NCI-H526 (cell line): ENCODE data around the gene CWF19L2.
"Not testable (repeated sequence)": the region's sequence is repeated elsewhere in the genome, so short reads cannot be mapped to it uniquely, and the experiment has no call there.

Experiments
- DNase-seq, 2 experiments: peaks; one replicate each; lab custom pipeline; 2025; lab: John Stamatoyannopoulos, UW

The CWF19L2 gene

GRCh38 chr11:107438148-107438547 is 19.5 kb downstream of the CWF19L2 start:
- no peak for DNase-seq

- no peak for DNase-seq
Observed at GRCh38 chr11:107430525-107430924, 27.1 kb downstream of the CWF19L2 start.

GRCh38 chr11:107427569-107428180 is 29.9 kb downstream of the CWF19L2 start:
- peak in 1 of 2 experiments; percentile 12 for DNase-seq

GRCh38 chr11:107413352-107413751 is 44.3 kb downstream of the CWF19L2 start:
- DNase-seq: no peak

- DNase-seq: peak in 1 of 2 experiments; percentile 31
Observed at GRCh38 chr11:107408762-107409211, 48.8 kb downstream of the CWF19L2 start.

GRCh38 chr11:107405260-107405659 is 52.4 kb downstream of the CWF19L2 start:
- DNase-seq: no peak

- DNase-seq: not testable (repeated sequence)
Observed at GRCh38 chr11:107401131-107401530, 56.5 kb downstream of the CWF19L2 start.

GRCh38 chr11:107397357-107397756 is 60.3 kb downstream of the CWF19L2 start:
- DNase-seq: no peak

- DNase-seq: no peak
Observed at GRCh38 chr11:107392611-107393010, 65.0 kb downstream of the CWF19L2 start.

GRCh38 chr11:107390701-107391100 is 66.9 kb downstream of the CWF19L2 start:
- not testable (repeated sequence) for DNase-seq

GRCh38 chr11:107387666-107388065 is 70.0 kb downstream of the CWF19L2 start:
- no peak for DNase-seq

GRCh38 chr11:107385361-107385981 is 72.2 kb downstream of the CWF19L2 start:
- DNase-seq: no peak

- no peak for DNase-seq
Observed at GRCh38 chr11:107384144-107384852, 73.3 kb downstream of the CWF19L2 start.

GRCh38 chr11:107372439-107372838 is 85.2 kb downstream of the CWF19L2 start:
- no peak for DNase-seq

GRCh38 chr11:107370390-107370789 is 87.2 kb downstream of the CWF19L2 start:
- DNase-seq: no peak

- no peak for DNase-seq
Observed at GRCh38 chr11:107359701-107360100, 97.9 kb downstream of the CWF19L2 start.

GRCh38 chr11:107357877-107358276 is 99.7 kb downstream of the CWF19L2 start:
- DNase-seq: no peak

- DNase-seq: no peak
Observed at GRCh38 chr11:107354780-107355179, 102.8 kb downstream of the CWF19L2 start.

GRCh38 chr11:107337917-107338316 is 119.7 kb downstream of the CWF19L2 start:
- DNase-seq: no peak

GRCh38 chr11:107331728-107332127 is 125.9 kb downstream of the CWF19L2 start:
- DNase-seq: no peak

- no peak for DNase-seq
Observed at GRCh38 chr11:107329164-107329563, 128.5 kb downstream of the CWF19L2 start.

GRCh38 chr11:107316426-107316825 is 141.2 kb downstream of the CWF19L2 start:
- DNase-seq: no peak

- DNase-seq: peak; percentile 11 to 41
Observed at GRCh38 chr11:107307991-107308390, 149.6 kb downstream of the CWF19L2 start.
